Testis (tissue), 3 donors: ENCODE data around the gene MADCAM1. TPM values are rescaled to one million over a fixed set of nuclear protein-coding genes. Genes with fewer than 3 reads are reported as not detected.

Experiments used
- DNase-seq: peaks from one replicate; pipeline ENCODE4 v3.0.0-alpha.2; 2019
- H3K27ac ChIP-seq, 2 donors: fragments of 200-600 bp; sonication (generic); one replicate each; pipeline ENCODE4 v1.5.1; 2019
- H3K27me3 ChIP-seq: fragments of 200-600 bp; sonication (generic); one replicate; pipeline ENCODE4 v1.5.1; 2019
- H3K36me3 ChIP-seq: fragments of 200-600 bp; sonication (generic); one replicate; pipeline ENCODE4 v1.5.1; 2017; ENCODE audit warnings: low read depth; ENCODE audit errors: missing control alignments
- H3K4me1 ChIP-seq: fragments of 200-600 bp; sonication (generic); one replicate; pipeline ENCODE4 v1.5.1; 2019
- H3K4me3 ChIP-seq, 2 donors: fragments of 200-600 bp; sonication (generic); one replicate each; pipeline ENCODE4 v1.5.1; 2017 to 2019
- H3K9me3 ChIP-seq: fragments of 200-600 bp; sonication (generic); one replicate; pipeline ENCODE4 v1.5.1; 2017
- POLR2A ChIP-seq: fragments of 450-650 bp; IDR thresholded peaks from one replicate; pipeline ENCODE4 v1.6.1; 2017; ENCODE audit warnings: antibody characterized with exemption, mild to moderate bottlenecking, moderate library complexity
- WGBS, 2 donors: methylation state at CpG; one replicate each; pipeline ENCODE4 v1.1.5; 2018; 5-methylcytosine and 5-hydroxymethylcytosine counted together
- intact Hi-C: fragments of 100-400 bp; cut with DNase I; formaldehyde crosslinking; loops from one replicate; pipeline ENCODE4 v1.15.1; 2023; ENCODE audit warnings: low total_unique reads
- polyA plus RNA-seq: library from polyadenylated mRNA; stranded (reverse); fragments of 350-450 nt; fragmentation: Illumina TruSeq; extraction: RNeasy Lipid Tissue Mini Kit (QIAGEN cat#74804); gene quantifications from one replicate; pipeline ENCODE4 v1.2.3, GENCODE V29; 2014; ENCODE audit warnings: low read depth, low replicate concordance; ENCODE audit not compliant: insufficient read depth
- small RNA-seq, 2 donors: library from RNA; depleted of rRNA; stranded (forward); fragments of <200 nt; gene quantifications; one replicate each; pipeline ENCODE3, GENCODE V24; 2016
- total RNA-seq, 2 donors: library from RNA; depleted of rRNA; stranded (reverse); fragments of >200 nt; gene quantifications; one replicate each; pipeline ENCODE4 v1.2.3, GENCODE V29; 2016
- TF ChIP-seq, protein P1 (sequence below), 3 experiments: fragments of 450-650 bp in 2 of 3; fragments of 200-600 bp in 1 of 3; sonication (generic) in 1 of 3; IDR thresholded peaks; one replicate each; pipeline ENCODE4 v1.5.1; 2016 to 2019; ENCODE audit warnings: antibody characterized with exemption in 3 of 3, mild to moderate bottlenecking in 2 of 3, moderate library complexity in 1 of 3

The MADCAM1 gene
- total and polyA plus RNA-seq, 3 donors from 2014 or later: 1.6 to 2.3 (median 2.2) TPM

DNA sequence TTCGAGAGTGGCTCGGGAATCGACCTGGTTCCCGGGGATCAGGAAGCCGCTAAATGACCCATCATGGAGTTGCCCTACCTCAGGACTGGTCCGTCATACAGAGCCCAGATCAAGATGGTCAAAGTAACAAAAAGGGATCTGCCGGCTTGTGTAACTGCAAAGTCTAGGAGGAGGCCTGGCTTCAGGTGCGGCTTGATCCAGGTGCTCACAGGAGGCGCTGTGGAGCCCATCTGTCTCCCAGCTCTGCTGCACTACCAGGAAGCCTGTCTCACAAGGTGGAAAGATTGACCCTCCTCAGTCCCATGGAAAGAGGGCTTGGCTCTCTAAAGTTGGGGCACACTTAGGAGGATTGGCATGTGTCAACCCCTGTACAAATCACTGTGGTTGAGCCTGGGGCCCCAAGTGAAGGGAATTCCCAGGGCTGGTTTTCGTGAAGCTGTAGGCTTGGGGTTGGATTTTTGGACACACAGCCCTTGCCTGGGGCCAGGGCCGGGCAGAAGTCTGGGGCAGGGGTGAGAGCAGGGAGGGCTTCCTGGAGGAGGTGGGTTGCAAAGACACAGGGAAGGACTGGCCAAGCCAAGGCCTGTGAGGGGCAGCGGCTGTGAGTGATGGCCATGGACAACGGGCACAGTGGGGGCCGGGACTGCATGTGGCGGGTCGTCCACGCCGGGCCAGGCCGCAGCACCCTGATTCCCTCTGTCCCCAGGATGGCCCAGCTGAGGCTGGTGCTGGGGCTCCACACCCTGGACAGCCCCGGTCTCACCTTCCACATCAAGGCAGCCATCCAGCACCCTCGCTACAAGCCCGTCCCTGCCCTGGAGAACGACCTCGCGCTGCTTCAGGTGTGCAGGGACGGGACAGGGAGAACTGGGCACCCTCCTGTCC, 51.8 kb downstream of the MADCAM1 start:
- DNase-seq: no peak
- H3K4me1 ChIP-seq: no peaks in the 10 kb centered on the region
- no peaks in the 10 kb centered on the region for H3K36me3 ChIP-seq
- intact Hi-C loops: no loop called here
- H3K27ac ChIP-seq: no peak overlapping the region
- H3K4me3 ChIP-seq: no peak overlapping the region
- H3K27me3 ChIP-seq: no peaks in the 10 kb centered on the region
- 86 to 87% methylated on average over 25 to 26 of the region's 26 CpGs for WGBS, 2 donors
- no peaks in the 10 kb centered on the region for H3K9me3 ChIP-seq
- no peak for TF ChIP-seq POLR2A
- TF ChIP-seq, protein P1, sequence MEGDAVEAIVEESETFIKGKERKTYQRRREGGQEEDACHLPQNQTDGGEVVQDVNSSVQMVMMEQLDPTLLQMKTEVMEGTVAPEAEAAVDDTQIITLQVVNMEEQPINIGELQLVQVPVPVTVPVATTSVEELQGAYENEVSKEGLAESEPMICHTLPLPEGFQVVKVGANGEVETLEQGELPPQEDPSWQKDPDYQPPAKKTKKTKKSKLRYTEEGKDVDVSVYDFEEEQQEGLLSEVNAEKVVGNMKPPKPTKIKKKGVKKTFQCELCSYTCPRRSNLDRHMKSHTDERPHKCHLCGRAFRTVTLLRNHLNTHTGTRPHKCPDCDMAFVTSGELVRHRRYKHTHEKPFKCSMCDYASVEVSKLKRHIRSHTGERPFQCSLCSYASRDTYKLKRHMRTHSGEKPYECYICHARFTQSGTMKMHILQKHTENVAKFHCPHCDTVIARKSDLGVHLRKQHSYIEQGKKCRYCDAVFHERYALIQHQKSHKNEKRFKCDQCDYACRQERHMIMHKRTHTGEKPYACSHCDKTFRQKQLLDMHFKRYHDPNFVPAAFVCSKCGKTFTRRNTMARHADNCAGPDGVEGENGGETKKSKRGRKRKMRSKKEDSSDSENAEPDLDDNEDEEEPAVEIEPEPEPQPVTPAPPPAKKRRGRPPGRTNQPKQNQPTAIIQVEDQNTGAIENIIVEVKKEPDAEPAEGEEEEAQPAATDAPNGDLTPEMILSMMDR (IDR thresholded peaks at IDR 0.05): no peak

DNA sequence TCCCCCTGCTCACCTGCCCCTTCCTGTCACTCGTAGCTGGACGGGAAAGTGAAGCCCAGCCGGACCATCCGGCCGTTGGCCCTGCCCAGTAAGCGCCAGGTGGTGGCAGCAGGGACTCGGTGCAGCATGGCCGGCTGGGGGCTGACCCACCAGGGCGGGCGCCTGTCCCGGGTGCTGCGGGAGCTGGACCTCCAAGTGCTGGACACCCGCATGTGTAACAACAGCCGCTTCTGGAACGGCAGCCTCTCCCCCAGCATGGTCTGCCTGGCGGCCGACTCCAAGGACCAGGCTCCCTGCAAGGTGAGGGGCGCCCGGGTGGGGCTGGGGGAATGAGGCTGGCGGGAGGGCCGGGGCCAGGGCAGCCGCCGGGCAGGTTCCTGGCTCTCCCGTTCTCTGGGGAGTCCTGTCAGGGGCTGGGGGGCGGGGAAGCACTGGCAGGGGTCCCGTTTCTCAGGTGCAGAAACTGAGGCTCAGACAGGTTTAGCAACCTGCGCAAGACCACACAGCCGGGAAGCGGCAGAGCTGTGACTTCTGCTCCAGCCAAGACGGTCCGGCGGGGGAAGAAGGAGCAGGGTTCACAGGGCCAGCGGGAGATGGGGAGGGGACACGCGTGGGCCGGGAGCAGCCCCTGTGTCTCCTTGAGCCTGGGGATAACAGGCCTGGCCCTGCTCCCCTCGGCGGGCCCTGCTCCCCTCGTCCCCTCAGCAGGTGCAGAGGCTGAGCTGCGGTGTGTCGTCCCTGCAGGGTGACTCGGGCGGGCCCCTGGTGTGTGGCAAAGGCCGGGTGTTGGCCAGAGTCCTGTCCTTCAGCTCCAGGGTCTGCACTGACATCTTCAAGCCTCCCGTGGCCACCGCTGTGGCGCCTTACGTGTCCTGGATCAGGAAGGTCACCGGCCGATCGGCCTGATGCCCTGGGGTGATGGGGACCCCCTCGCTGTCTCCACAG, 52.9 kb downstream of the MADCAM1 start:
- no peaks in the 10 kb centered on the region for H3K9me3 ChIP-seq
- no peak overlapping the region for H3K27ac ChIP-seq
- DNase-seq: no peak
- H3K4me1 ChIP-seq: no peaks in the 10 kb centered on the region
- no peaks in the 10 kb centered on the region for H3K27me3 ChIP-seq
- intact Hi-C loops: no loop called here
- H3K4me3 ChIP-seq: no peak overlapping the region
- 77 to 85% methylated on average over 10 to 48 of the region's 52 CpGs for WGBS, 2 donors
- TF ChIP-seq, protein P1 (IDR thresholded peaks at IDR 0.05): no peak
- no peak for TF ChIP-seq POLR2A
- no peaks in the 10 kb centered on the region for H3K36me3 ChIP-seq

DNA sequence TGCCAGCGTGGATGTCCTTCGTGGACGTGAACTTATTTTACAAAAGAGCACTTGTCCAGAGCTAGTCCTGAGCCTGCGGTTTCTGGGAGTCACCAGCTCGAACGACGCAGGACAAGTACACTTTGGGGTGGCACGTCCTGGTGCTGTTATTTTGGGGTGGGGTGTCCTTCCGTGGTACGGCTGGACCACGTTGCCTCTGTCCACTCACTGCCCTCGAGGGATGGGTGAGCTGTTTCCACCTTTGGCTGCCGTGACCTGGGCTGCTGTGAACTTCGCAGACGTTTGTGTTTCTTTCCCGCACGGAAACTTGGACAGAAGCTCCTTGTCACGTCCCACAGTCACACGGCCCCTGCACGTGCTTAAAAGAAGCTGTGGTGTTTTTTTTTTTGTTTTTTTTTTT, 58.5 kb downstream of the MADCAM1 start:
- Histone ChIP-seq H3K4me3 (no peak overlapping the region), H3K4me1 (peaks cover 3% of the 10 kb centered on the region), H3K36me3 (no peaks in the 10 kb centered on the region), H3K27me3 (no peaks in the 10 kb centered on the region), H3K27ac (no peak overlapping the region), H3K9me3 (no peaks in the 10 kb centered on the region)
- whole genome bisulfite sequencing, 2 donors: 77 to 86% methylated on average over 20 of the region's 20 CpGs
- no peak for DNase-seq
- intact Hi-C loops: no loop called here
- no peak for TF ChIP-seq POLR2A
- TF ChIP-seq, protein P1 (IDR thresholded peaks at IDR 0.05): no peak

Small RNA genes within 50 kb of the gene (small RNA-seq; reads per million reads assigned to genes)
- 0 reads per million in 2 donors for gene RNA5SP462

Other genes with a start within 250 kb of the MADCAM1 start
- 10 to 100 TPM; 18.1 to 21.4 TPM for gene PLPP2, start 205.1 kb upstream of the MADCAM1 start, total RNA-seq
- gene PLPP2, start 205.1 kb upstream of the MADCAM1 start, polyA plus RNA-seq: 12.0 TPM
- 10 to 100 TPM; 47.6 to 54.6 TPM for gene MIER2, start 151.7 kb upstream of the MADCAM1 start, total RNA-seq
- 64.0 TPM for gene MIER2, start 151.7 kb upstream of the MADCAM1 start, polyA plus RNA-seq
- 1 to 10 TPM; 5.3 to 5.4 TPM for gene C2CD4C, start 87.3 kb upstream of the MADCAM1 start, total RNA-seq
- 0.88 TPM for gene C2CD4C, start 87.3 kb upstream of the MADCAM1 start, polyA plus RNA-seq
- gene SHC2, start 35.5 kb upstream of the MADCAM1 start, total RNA-seq: 10 to 100 TPM; 57.8 to 67.3 TPM
- gene SHC2, start 35.5 kb upstream of the MADCAM1 start, polyA plus RNA-seq: 26.7 TPM
- gene TPGS1, start 11.0 kb downstream of the MADCAM1 start, total RNA-seq: 100 to 1,000 TPM in 1 of 2 donors, 10 to 100 TPM in 1; 98.5 to 104 TPM
- gene TPGS1, start 11.0 kb downstream of the MADCAM1 start, polyA plus RNA-seq: 5.4 TPM
- 100 to 1,000 TPM; 205 to 249 TPM for gene CDC34, start 35.3 kb downstream of the MADCAM1 start, total RNA-seq
- gene CDC34, start 35.3 kb downstream of the MADCAM1 start, polyA plus RNA-seq: 149 TPM
- 1 to 10 TPM in 1 of 2 donors, under 1 TPM in 1; 0.31 to 1.4 TPM for gene GZMM, start 47.6 kb downstream of the MADCAM1 start, total RNA-seq
- gene GZMM, start 47.6 kb downstream of the MADCAM1 start, polyA plus RNA-seq: 2.2 TPM
- gene BSG, start 76.1 kb downstream of the MADCAM1 start, total RNA-seq: 1,000 to 10,000 TPM; 1,391 to 1,458 TPM
- 870 TPM for gene BSG, start 76.1 kb downstream of the MADCAM1 start, polyA plus RNA-seq
- gene HCN2, start 93.4 kb downstream of the MADCAM1 start, total RNA-seq: 10 to 100 TPM in 1 of 2 donors, 1 to 10 TPM in 1; 6.6 to 12.4 TPM
- 5.5 TPM for gene HCN2, start 93.4 kb downstream of the MADCAM1 start, polyA plus RNA-seq
- 100 to 1,000 TPM; 116 to 137 TPM for gene POLRMT, start 137.1 kb downstream of the MADCAM1 start, total RNA-seq
- 178 TPM for gene POLRMT, start 137.1 kb downstream of the MADCAM1 start, polyA plus RNA-seq
- gene FGF22, start 143.4 kb downstream of the MADCAM1 start, total RNA-seq: 1 to 10 TPM; 1.8 to 3.1 TPM
- 2.6 TPM for gene FGF22, start 143.4 kb downstream of the MADCAM1 start, polyA plus RNA-seq
- gene RNF126, start 166.7 kb downstream of the MADCAM1 start, total RNA-seq: 100 to 1,000 TPM; 148 to 158 TPM
- 107 TPM for gene RNF126, start 166.7 kb downstream of the MADCAM1 start, polyA plus RNA-seq
- gene FSTL3, start 179.9 kb downstream of the MADCAM1 start, total RNA-seq: 100 to 1,000 TPM; 343 to 397 TPM
- 98.6 TPM for gene FSTL3, start 179.9 kb downstream of the MADCAM1 start, polyA plus RNA-seq
- not detected for gene PRSS57, start 199.0 kb downstream of the MADCAM1 start, total RNA-seq
- not detected for gene PRSS57, start 199.0 kb downstream of the MADCAM1 start, polyA plus RNA-seq
- 10 to 100 TPM; 35.5 to 47.8 TPM for gene PALM, start 212.4 kb downstream of the MADCAM1 start, total RNA-seq
- 46.4 TPM for gene PALM, start 212.4 kb downstream of the MADCAM1 start, polyA plus RNA-seq